Endodermal cell (in vitro differentiated cells): ENCODE measurements around the gene IQGAP2. TPM values are rescaled to one million over a fixed set of nuclear protein-coding genes. Genes with fewer than 3 reads are reported as not detected.

Experiments
- DNase-seq: peaks from one replicate; pipeline ENCODE4 v3.0.0-alpha.2; 2017
- H3K27ac ChIP-seq: 2 replicates; pipeline ENCODE4 v1.5.1; 2013; ENCODE audit warnings: mild to moderate bottlenecking, low read depth, low read length, moderate library complexity
- H3K27me3 ChIP-seq: 2 replicates; pipeline ENCODE4 v1.6.1; 2013; ENCODE audit warnings: mild to moderate bottlenecking, low read length, moderate library complexity; ENCODE audit not compliant: insufficient read depth, control insufficient read depth, poor library complexity, severe bottlenecking
- H3K36me3 ChIP-seq: 2 replicates; pipeline ENCODE4 v1.7.0; 2013; ENCODE audit warnings: mild to moderate bottlenecking, low read length, moderate library complexity; ENCODE audit not compliant: control insufficient read depth, insufficient read depth
- H3K4me1 ChIP-seq: one replicate; pipeline ENCODE4 v1.7.0; 2013; ENCODE audit warnings: low read length; ENCODE audit not compliant: control insufficient read depth, insufficient read depth
- H3K4me3 ChIP-seq: 2 replicates; pipeline ENCODE4 v1.5.1; 2013; ENCODE audit warnings: mild to moderate bottlenecking, low read length, moderate library complexity
- H3K9ac ChIP-seq: 2 replicates; pipeline ENCODE4 v1.6.1; 2013; ENCODE audit warnings: mild to moderate bottlenecking, low read length, moderate library complexity; ENCODE audit not compliant: poor library complexity, severe bottlenecking; ENCODE audit errors: extremely low read depth
- H3K9me3 ChIP-seq: 2 replicates; pipeline ENCODE4 v1.6.1; 2013; ENCODE audit warnings: mild to moderate bottlenecking, low read length, moderate library complexity; ENCODE audit not compliant: control insufficient read depth
- H3K27ac Mint-ChIP-seq: 2 replicates; pipeline ENCODE4 v1.8.0; 2020; ENCODE audit warnings: mixed read lengths
- H3K27me3 Mint-ChIP-seq: 2 replicates; pipeline ENCODE4 v1.8.0; 2021; ENCODE audit warnings: mild to moderate bottlenecking, mixed read lengths; ENCODE audit not compliant: insufficient read depth
- H3K36me3 Mint-ChIP-seq: 2 replicates; pipeline ENCODE4 v1.8.0; 2020; ENCODE audit warnings: low read depth, mixed read lengths
- H3K4me1 Mint-ChIP-seq: 2 replicates; pipeline ENCODE4 v1.8.0; 2020; ENCODE audit warnings: mixed read lengths
- H3K4me3 Mint-ChIP-seq: 2 replicates; pipeline ENCODE4 v1.8.0; 2020; ENCODE audit warnings: mild to moderate bottlenecking, moderate library complexity, mixed read lengths
- H3K9me3 Mint-ChIP-seq: 2 replicates; pipeline ENCODE4 v1.8.0; 2020; ENCODE audit warnings: mild to moderate bottlenecking, mixed read lengths
- WGBS, 2 experiments: methylation state at CpG; one replicate each; pipeline versions ENCODE4 v1.1.5 to v1.1.7; 2013; ENCODE audit warnings: missing lambda C conversion rate in 2 of 2, mixed read lengths in 1 of 2; ENCODE audit not compliant: insufficient coverage in 1 of 2, insufficient read length in 1 of 2; 5-methylcytosine and 5-hydroxymethylcytosine counted together
- total RNA-seq, 2 donors: library from RNA; stranded (reverse); fragmentation: NEBNext Ultra II Directional in 1 of 2; extraction: Animal tissue kit (Norgen Biotek cat#: 25700) in 1 of 2; gene quantifications; 2 replicates in 1 of 2; 3 replicates in 1 of 2; pipeline ENCODE4 v1.2.1, GENCODE V29; 2021
- TF ChIP-seq, protein P1 (sequence below): fragments of 200-600 bp; sonication (generic); conservative IDR thresholded peaks from 2 replicates; pipeline ENCODE4 v1.5.0; 2021; ENCODE audit warnings: antibody characterized with exemption, mild to moderate bottlenecking

IQGAP2 gene
- total RNA-seq, 2 donors from 2014 or later, result 8.3 to 19.4 TPM

- TF ChIP-seq, protein P1, sequence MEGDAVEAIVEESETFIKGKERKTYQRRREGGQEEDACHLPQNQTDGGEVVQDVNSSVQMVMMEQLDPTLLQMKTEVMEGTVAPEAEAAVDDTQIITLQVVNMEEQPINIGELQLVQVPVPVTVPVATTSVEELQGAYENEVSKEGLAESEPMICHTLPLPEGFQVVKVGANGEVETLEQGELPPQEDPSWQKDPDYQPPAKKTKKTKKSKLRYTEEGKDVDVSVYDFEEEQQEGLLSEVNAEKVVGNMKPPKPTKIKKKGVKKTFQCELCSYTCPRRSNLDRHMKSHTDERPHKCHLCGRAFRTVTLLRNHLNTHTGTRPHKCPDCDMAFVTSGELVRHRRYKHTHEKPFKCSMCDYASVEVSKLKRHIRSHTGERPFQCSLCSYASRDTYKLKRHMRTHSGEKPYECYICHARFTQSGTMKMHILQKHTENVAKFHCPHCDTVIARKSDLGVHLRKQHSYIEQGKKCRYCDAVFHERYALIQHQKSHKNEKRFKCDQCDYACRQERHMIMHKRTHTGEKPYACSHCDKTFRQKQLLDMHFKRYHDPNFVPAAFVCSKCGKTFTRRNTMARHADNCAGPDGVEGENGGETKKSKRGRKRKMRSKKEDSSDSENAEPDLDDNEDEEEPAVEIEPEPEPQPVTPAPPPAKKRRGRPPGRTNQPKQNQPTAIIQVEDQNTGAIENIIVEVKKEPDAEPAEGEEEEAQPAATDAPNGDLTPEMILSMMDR, result no peak
- H3K9me3 ChIP-seq, result peaks cover 12% of the 10 kb centered on the region
- Mint-ChIP-seq H3K4me1 (no peaks in the 10 kb centered on the region), H3K27me3 (no peaks in the 10 kb centered on the region), H3K9me3 (peaks cover 20% of the 10 kb centered on the region), H3K4me3 (no peak overlapping the region), H3K36me3 (peaks cover 2% of the 10 kb centered on the region), H3K27ac (no peak overlapping the region)
- no peak overlapping the region for H3K27ac ChIP-seq
- H3K4me1 ChIP-seq, result no peaks in the 10 kb centered on the region
- H3K27me3 ChIP-seq, result no peaks in the 10 kb centered on the region
- no peak overlapping the region for H3K4me3 ChIP-seq
- H3K36me3 ChIP-seq, result no peaks in the 10 kb centered on the region
- no peak overlapping the region for H3K9ac ChIP-seq
- DNase-seq, result no peak
These were observed 36.8 kb downstream of the IQGAP2 start for GRCh38 chr5:76439929-76440328.

GRCh38 chr5:76441101-76441500 lies 38.0 kb downstream of the IQGAP2 start:
- Mint-ChIP-seq H3K9me3 (peaks cover 13% of the 10 kb centered on the region), H3K4me3 (no peak overlapping the region), H3K27me3 (no peaks in the 10 kb centered on the region), H3K36me3 (peaks cover 2% of the 10 kb centered on the region), H3K27ac (no peak overlapping the region), H3K4me1 (no peaks in the 10 kb centered on the region)
- Histone ChIP-seq H3K4me1 (no peaks in the 10 kb centered on the region), H3K4me3 (no peak overlapping the region), H3K36me3 (no peaks in the 10 kb centered on the region), H3K9me3 (peaks cover 8% of the 10 kb centered on the region), H3K27ac (no peak overlapping the region), H3K9ac (no peak overlapping the region), H3K27me3 (no peaks in the 10 kb centered on the region)
- 93 to 95% methylated on average over 4 to 6 of the region's 6 CpGs for WGBS, 2 experiments
- no peak for DNase-seq
- TF ChIP-seq, protein P1, result no peak

DNA sequence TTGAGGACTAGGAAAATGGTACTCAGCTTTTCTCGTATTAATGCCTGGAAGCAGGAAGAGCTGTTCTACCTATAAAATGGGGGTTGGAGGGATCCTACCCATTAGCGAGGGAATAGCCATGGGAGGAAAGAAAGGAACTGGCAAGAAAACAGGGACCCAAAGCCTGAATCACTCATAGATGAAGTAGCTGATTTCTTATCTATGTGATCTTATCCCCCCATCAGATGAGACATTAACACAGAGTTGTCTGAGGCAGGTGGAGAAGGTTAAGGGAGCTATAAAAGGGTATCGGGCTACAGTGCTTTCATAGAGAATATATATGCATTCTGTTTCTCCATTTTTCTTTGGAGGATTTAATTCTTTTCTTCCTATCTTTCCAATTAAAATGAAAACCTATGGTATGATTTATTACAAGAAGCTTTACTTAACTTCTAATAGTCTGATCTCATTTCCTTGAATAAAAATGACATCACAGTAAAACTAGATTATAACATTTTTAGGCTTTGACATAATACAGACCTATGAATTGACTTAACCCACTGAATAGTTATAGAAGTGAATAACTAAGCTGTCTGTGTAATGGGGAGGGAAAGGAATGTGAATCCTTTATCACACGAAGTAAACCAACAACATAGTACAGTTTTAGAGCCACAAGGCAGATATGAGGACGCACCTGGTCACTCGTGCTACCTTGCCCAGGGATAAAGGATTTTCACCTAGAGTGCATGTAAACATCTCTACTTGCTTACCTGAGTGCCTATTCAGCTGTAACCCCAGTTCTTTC lies 39.0 kb downstream of the IQGAP2 start:
- H3K9me3 Mint-ChIP-seq, result peaks cover 11% of the 10 kb centered on the region
- Histone ChIP-seq H3K4me3 (no peak overlapping the region), H3K9me3 (peaks cover 7% of the 10 kb centered on the region), H3K9ac (no peak overlapping the region), H3K27me3 (no peaks in the 10 kb centered on the region), H3K36me3 (no peaks in the 10 kb centered on the region), H3K27ac (no peak overlapping the region), H3K4me1 (no peaks in the 10 kb centered on the region)
- H3K27me3 Mint-ChIP-seq, result no peaks in the 10 kb centered on the region
- peaks cover 2% of the 10 kb centered on the region for H3K36me3 Mint-ChIP-seq
- H3K4me3 Mint-ChIP-seq, result no peak overlapping the region
- WGBS, 2 experiments, result 84 to 93% methylated on average over 4 to 5 of the region's 6 CpGs
- TF ChIP-seq, protein P1, result no peak
- peaks cover 8% of the 10 kb centered on the region for H3K4me1 Mint-ChIP-seq
- no peak overlapping the region for H3K27ac Mint-ChIP-seq
- DNase-seq, result no peak
